GM21528 (cell line): ENCODE data around the gene MAPK11.

Source experiments
- ATAC-seq: cut with Tn5 transposase; IDR thresholded peaks from one replicate; pipeline ENCODE4 v1.9.1; 2021; ENCODE audit warnings: mild to moderate bottlenecking, moderate library complexity; ENCODE audit not compliant: unreplicated experiment, low FRiP score

MAPK11 gene

DNA sequence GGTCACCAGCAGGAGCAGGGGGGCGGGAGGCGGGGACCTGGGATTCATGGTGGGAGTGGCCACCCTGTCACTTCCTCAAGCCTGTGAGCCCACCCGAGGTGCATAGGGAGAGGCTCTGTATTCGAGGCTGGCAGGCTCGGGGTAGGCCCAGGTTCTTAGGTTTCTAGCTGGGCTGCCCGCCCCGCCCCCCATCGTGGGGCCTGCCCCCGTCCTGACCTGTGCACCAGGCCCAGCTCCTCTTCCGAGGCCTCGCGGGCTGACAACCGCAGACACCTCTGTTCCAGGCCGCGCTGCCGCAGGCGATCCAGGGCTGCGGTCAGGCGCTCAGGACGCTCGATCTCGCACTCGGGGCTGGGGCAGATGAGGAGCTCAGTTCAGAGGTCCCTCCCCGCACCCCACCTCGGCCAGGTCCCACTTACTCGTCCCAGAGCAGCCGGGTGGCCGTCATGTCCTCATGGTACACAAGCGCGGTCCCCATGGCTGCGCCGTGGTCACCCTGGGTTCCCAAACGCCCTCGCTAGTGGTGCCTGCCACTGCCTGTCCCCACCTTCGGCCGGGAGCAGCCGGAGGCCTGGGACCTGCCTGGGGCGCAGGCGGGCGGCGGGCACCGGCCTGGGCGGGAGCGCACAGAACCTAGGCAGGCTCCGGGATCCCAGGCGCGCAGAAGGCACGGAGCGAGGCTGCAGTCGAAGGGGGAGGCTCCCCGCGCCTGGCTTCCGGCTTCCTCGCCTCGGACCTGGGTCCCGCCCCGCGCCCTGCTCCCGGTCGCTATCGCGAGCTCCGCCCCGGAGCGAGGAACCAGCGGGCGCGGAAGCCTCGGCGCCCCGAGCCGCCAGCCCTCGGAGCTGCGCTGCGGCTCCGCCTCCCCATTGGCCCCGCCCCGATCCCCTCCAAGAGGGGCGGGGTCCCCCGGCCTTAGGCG lies 19.4 kb downstream of the MAPK11 start, which contains the start of gene HDAC10:
HDAC10 (minus strand) TSS at position 711 of the 922 bp plus-strand sequence; CDS start at position 478, 233 bp downstream.
- peak; percentile 42 for ATAC-seq

DNA sequence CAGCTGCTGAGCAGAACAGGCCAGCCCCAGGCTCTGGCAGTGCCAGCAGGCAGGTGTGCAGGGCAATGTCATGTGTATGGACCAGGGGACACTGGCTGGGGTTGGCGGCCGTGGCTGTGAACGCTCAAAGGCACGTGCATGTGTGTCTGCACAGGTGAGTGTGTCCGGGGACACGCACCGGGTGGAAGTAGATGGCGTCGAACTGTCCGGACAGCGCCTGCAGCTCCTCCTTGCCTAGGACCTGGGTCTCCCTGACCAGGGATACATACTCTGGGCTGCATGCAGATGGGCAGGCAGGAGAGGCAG lies 20.0 kb downstream of the MAPK11 start:
- no peak for ATAC-seq

DNA sequence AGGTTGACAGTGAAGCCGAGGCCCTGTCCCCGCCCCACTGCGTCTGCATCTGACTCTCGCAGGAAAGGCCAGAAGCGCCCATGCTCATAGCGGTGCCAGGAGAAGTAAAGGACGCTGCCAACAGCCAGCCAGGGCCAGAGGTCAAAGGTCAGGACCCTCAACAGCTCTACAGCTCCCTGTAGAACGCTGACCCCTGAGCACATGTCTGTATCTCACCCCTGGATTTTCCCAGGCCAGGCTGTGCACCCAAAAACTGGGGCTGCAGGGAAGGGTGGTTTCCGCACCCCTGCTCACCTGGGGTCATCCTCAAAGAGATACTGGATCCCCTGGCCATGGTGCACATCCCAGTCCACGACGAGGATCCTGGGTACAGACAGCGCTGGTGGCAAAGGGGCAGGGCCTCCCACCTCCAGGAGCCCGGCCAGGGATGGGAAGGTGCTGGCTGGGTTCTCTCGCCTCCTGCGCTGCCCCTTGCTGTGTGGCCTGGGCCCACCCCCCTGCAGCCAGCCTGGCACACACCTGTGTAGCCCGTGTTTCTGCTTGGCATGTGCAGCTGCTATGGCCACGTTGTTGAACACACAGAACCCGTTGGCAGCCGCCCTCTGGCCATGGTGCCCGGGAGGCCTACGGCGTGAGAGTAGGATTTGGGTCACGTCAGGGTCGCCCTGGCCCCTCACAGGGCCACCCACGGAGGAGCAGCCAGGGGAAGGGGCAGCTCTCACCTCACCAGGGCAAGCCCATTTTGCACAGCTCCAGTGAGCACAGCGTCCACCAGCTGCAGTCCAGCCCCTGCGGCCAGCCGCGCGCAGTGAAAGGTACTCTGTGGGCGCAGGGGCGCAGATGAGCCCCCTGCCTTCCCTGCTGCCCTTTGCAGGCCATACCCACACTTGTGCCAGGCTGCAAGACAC lies 20.6 kb downstream of the MAPK11 start:
- ATAC-seq: no peak

DNA sequence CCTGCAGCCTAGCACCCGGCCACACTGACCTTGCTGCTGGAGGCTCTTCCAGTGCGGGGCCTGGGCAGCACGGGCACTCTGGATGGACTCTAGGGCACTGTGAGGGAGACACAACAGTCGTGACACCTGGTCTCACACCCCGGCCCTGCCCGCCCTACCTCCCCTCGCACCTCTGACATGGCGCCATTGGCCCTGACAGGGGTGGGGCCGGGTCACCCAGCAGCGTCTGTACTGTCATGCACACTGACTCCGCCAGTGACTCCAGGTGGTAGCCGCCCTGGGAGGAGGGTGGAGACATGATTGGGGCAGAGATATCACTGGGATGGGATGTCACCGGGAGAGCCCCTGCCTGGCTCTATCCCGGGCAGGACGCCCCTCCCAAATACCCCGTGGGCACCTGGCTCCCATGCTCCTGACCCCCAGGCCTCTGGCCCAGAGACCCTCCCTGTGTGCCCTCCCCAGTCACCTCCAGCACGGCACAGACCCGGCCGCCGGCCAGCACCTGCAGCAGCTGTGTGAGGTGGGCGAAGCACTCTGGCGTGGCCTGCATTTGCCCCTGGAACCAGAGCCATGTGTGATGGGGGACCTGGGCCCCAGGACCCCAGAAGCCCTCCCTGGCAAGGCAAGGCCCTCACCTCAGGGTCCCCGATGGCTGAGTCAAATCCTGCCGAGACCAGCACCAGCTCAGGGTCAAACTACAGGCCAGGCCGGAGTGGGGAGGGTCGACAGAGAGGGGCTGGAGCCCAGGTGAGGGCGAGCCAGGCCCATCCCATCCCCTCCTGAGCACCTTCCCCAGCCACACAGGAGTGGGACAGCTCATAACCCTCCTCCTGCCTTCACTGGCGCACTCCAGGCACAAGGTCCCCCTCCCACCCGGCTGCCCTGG lies 21.7 kb downstream of the MAPK11 start:
- no peak for ATAC-seq

DNA sequence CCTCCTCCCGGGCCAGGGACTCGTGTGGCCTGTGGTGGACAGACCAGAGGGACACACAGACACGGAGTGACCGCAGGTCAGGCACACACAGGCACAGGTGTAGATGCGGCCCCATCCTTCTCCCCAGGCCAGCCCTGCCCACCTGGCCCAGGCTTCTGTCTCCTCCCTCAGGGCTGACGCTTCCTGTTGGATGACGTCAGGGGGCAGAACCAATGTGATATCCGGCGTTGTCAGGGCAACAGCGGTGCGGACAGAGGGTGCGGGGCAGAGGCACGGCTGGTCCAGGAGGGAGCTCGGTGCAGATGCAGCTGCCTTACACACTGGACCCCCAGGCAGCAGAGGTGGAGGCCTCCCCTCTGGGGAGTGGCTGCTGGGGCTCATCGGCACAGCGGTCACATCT lies 22.4 kb downstream of the MAPK11 start:
- no peak for ATAC-seq

DNA sequence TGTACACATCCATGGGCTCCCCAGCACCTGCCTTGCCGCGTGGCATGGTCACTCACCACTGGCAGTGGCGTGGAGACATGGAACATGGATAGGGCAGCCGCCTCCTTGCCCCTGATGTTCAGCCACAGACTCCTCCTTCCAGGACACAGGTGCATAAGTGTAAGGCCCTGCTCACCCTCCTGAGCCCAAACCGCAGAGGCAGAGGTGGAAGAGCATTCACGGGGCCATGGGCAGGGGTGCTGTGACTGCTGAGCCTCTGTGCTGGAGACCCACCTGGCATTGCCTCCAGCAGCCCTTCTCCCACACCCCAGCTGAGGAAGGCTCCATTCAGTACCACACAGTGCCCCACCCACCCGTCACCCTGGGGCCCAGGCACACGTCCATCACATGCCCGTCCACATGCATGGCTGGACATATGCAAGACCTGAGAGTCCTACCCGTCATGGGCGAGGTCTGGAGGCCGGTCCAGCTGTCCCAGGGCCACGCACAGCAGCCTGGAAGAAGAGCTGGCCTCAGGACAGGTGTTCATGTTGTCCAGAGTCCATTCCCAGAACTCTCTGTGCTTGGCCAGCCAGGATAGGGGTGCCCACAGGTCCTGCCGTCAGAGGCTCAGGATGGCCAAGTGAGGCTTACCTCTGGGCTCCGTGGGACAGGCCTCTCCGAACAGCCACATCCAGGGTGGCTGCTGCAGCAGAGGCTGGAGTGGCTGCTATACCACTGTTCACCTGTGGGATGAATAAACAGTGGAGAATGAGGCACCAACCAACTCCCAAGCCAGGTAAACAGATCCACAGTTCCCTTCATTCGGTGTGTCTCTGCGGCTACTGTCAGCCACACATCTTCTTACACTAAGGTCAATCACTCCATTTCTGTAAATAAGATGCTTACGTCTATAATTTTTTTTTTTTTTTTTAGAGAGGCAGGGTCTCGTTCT lies 23.7 kb downstream of the MAPK11 start:
- no peak for ATAC-seq

DNA sequence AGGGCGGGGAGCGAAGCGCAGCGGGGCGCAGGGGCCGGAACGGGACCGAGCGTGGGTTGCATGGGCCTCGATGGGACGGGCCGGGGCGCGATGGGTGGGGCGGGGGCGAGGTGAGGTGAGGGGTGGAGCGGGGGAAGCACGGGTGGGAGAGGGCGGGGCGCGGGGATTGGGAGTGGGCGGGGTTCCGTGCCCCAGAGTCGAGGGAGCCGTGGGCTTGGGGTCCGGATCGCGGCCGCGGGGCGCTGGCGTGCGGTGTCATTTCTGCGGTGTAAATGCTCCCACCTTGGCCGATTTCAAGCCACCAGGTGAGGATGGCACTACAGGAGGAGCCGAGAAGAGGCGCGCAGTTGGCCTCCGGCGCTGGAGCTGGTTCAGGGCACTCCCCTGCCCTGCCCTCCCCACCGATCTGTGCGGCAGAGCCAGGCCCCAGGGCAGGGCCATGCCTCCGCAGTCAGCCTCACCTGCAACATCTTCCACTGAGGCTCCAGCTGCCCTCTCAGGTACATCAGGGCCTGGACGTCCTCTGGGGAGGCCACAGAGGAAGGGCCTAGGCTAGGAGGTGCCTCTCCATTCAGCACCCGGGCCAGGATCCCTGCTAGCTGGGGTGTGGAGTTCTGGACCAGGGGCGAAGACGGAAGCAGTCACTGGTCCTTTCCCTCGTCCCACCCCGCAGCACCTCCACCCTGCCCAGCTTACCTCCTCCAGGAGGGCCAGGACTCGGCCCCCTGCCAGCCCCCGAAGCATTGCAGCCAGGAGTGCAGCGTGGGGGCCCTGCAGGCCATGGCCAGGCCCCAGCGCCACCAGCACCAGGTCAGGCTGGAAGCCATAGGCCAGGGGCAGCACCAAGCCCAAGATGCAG lies 24.7 kb downstream of the MAPK11 start:
- no peak for ATAC-seq

DNA sequence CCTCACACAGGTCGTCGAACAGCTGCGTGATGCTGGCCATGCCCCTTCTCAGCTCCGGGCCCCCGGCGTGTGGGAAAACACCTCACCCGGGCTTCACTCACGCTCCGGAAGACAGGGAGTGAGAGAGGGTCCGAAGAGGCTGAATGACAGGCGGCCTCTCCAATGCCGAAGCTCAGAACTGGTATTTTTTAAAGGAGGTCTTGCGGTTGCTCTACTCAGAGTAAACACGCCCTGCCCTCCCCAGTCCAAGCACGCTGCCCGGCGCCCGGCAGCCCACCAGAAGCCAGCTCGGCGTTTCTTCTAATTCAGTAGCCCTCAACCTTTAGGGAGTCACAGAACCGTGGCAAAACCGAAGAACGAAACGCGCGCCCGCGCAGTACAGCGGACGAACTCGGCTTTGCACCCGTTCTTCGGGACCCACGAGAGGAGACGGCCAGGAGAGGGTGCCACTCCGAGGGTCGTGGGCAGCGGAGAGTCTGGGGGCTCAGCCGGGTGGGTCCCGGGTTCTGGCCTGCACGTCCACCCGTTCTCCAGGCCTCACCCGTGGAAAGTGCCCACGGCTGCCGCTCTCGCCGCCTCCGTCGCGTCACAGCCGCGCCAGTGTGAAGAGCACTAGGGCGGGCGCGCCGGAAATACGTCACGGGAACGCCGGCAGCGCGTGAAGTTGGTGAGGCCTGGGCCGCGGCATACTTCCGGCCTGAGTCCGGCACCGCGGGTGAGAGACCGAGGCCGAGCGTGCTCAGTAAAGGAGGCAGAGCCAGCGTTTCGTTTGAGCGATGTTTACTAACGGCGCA lies 25.6 kb downstream of the MAPK11 start, which contains the start of gene TUBGCP6:
TUBGCP6 (minus strand) TSS at position 604 of the 794 bp plus-strand sequence; CDS start at position 40, 564 bp downstream.
- ATAC-seq: peak; percentile 67

DNA sequence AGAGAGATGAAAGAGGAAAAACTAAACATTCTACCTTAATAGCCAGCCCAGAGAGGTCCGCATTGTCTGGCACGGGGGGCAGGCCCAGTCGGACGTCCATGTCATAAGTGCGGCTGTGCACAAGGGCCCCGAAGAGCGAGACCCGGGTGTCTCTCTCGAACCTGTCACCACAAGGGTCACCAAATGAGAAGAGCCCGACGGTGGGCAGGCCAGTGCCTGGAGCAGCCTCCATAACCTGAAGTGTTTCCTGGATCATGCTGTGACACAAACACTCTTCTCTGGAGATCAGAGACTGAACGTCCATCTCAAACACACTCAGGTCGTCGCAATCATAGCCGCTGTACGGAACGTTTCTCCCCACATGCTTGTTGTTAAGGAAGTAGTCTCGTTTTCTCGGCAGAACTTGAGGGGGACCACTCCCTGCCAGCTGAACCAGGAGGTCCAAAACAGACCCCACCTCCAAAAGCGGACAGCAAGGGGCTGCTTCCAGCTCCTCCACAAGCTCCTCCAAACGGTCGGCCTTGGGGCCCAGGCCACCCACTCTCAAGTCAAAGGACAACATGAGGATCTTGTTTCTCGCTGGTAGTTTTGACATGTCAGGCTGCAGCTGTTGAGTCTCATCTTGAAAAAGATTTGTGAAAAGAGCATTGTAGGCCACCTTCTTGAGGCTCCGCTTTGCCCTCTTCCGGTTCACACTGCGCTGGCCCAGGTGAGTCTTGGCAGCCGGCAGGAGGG lies 26.3 kb downstream of the MAPK11 start:
- no peak for ATAC-seq

DNA sequence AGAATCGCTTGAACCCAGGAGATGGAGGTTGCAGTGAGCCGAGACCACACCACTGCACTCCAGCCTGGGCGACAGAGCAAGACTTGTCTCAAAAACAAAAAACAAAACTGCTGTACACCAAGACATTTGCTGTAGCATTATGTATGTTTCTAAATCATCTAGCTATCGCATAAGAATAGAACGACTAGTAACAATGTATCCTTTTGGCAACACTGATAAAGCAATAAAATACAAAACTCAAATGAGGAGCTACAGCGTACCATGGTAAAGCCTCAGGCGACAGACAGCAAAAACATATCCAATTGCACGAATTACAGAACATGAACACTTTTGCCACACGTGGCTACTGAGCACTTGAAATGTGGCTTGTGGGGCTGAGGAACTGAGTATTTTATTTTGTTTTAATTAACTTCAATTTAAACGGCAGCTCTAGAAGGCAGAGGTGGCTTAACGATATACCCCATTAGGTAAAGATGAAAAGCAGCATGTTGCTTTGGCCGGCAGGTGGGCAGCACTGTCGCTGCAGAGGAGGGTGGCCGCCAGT lies 27.7 kb downstream of the MAPK11 start:
- no peak for ATAC-seq

DNA sequence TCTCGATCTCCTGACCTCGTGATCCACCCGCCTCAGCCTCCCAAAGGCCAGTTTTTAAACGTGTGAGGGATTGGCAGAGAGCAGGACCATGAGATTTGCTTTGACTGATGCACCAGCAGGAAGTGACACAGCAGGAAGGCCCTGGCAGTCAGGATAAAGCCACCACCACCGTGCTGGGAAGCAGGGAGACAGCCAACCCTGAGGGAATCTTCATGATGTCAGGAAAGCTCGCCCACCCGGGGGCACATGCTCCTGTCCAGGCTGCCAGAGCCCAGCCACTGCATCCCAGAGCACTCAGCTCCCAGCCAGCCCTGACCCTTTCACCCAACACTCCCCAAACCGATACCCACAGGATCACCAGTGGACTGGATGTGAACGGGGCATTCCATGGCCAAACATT lies 31.4 kb downstream of the MAPK11 start:
- ATAC-seq: no peak

DNA sequence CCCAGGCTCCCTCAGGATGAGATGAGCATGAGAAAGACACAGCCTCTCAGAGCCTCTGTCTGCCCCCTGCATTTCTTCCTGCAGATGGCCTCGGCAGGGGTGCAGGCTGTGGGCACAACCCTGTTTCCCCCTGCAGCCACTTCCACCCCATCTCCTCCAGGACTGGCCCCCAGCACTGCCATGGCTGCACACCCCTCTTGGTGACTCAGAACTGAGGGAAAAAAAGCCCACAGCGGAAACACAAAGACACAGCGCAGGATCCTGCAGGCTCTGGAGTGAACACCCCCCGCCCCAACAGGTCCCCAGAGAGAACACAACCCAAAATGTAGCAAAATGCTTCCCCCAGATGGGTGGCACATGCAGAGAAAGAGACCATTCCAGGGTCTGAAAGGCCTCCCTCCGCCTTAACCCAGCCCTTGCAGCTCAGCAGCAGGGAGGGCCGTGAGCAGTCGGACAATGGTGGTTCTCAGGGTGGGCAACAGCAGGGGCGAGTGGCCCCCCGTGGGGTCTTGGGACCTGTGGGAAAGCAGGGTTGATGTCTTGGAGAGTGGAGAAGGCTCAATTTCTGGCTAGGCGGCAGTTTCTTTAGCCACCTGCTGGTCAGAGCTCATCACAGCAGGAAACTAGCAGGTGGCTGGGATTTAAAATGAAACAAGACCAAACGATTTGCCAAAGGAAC lies 33.3 kb downstream of the MAPK11 start:
- no peak for ATAC-seq

DNA sequence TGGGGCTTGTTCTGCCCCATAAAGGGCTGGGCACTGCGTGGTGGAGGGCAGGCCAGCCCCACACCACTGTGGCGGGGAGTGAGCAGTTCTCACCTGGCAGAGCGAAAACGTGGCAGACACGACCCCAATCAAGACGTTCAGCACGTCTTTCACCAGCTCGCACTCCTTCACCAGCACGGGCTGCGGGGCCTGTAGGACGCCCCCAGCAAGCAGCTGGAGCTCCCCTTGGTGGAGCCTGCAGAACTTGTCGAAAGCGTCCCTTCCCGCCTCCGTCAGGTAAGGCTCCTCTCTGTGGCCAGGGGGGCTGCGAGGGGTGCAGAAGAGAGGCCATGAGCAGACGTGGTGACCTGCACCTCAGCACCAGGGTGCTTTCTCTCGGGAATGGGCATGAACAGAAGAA lies 37.0 kb downstream of the MAPK11 start:
- ATAC-seq: no peak

DNA sequence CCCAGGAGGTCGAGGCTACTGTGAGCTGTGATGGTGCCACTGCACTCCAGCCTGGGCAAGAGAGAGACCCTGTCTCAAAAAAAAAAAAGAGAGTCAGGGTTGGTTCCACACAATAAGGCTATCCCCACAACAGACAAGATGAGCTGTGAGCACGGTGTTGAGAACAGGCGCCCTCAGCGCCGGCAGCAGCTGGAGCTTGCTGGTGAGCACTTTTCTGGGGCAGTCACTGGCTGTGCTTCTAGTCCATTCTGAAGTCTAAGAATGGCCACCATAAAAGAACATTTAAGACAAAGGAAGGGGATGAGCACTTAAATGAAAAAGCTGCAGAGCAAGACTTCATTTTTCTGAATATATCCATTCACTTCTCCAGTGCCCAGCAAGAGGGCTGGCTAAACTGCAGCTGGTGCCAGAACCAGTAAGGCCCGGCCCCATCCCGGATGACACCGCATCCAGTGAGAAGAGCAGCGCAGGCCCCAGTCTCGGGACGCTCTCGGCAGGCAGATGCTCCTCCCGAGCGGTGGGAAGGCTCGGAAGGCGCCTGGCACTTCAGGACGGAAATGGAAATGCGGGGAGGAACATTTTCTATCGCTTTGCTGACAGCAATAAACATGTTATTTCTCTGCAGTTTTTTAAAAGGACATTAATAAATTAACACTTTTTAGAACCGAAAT lies 37.6 kb downstream of the MAPK11 start:
- no peak for ATAC-seq

DNA sequence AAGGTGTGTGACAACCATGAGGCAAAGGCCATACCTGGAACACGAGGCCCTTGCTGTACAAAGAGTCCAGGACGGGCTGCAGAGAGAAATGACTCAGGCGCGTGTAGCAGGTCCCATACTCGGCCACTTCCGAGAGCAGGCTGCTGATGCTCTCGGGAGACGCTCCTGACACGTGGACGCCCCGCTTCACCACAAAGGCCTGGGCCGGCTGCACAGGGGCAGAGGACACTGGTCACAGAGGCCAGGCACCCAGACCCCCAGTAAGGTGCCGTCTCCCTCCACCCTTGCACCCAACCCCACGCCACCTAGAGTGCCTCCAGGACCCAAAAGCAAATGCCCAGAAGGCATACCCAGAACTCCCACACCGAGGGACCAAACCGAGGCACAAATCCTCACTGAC lies 40.8 kb downstream of the MAPK11 start:
- ATAC-seq: no peak

DNA sequence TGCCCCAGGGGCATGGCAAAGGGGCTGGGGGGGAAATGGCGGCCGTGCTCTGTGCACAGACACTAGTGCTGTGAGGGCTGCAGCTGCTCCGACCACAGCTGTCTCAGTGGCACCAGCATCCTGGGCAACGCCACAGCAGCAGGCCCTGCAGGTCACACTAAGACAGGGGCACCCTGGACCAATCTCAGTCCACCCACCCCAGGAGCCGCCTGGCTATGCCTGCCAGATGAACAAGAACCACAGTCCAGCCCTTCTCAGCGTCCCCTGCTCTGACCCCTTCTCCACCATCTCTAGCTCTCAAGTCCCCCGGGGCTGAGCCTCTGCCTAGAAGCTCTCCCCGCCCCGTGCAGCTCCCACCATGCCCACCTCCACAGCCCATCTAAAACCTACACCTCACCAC lies 41.8 kb downstream of the MAPK11 start:
- ATAC-seq: no peak
